Neural progenitor cell (in vitro differentiated cells): Measurements from ENCODE around the gene PADI3. TPM values are rescaled to one million over a fixed set of nuclear protein-coding genes. Genes with fewer than 3 reads are reported as not detected.

ENCODE experiments used
- DNase-seq: peaks from one replicate; pipeline ENCODE4 v3.0.0-alpha.2; 2016; ENCODE audit warnings: low spot score
- H2AFZ ChIP-seq: fragments of 200-600 bp; sonication (generic); replicated peaks from 2 replicates; pipeline ENCODE4 v1.6.1; 2016; ENCODE audit warnings: antibody characterized with exemption
- H3F3A ChIP-seq: fragments of 200-600 bp; sonication (generic); 2 replicates; pipeline ENCODE4 v1.6.1; 2016; ENCODE audit warnings: antibody characterized with exemption, low read depth
- H3K27ac ChIP-seq: fragments of 200-600 bp; sonication (generic); 2 replicates; pipeline ENCODE4 v1.5.1; 2016; ENCODE audit warnings: mild to moderate bottlenecking
- H3K27me3 ChIP-seq: fragments of 200-600 bp; sonication (generic); 2 replicates; pipeline ENCODE4 v1.6.1; 2016; ENCODE audit warnings: mild to moderate bottlenecking, moderate library complexity
- H3K36me3 ChIP-seq: fragments of 200-600 bp; sonication (generic); 2 replicates; pipeline ENCODE4 v1.5.1; 2016
- H3K4me1 ChIP-seq: fragments of 200-600 bp; sonication (generic); 2 replicates; pipeline ENCODE4 v1.6.1; 2016; ENCODE audit warnings: mixed run types
- H3K4me2 ChIP-seq: fragments of 200-600 bp; sonication (generic); 2 replicates; pipeline ENCODE4 v1.6.1; 2016
- H3K4me3 ChIP-seq: fragments of 200-600 bp; sonication (generic); 2 replicates; pipeline ENCODE4 v1.5.1; 2016
- H3K79me2 ChIP-seq: fragments of 200-600 bp; sonication (generic); 2 replicates; pipeline ENCODE4 v1.6.1; 2016; ENCODE audit warnings: low read depth
- H3K9ac ChIP-seq: fragments of 200-600 bp; sonication (generic); 2 replicates; pipeline ENCODE4 v1.6.1; 2016
- H3K9me3 ChIP-seq: fragments of 200-600 bp; sonication (generic); 2 replicates; pipeline ENCODE4 v1.5.1; 2016; ENCODE audit warnings: low read depth
- H4K20me1 ChIP-seq: fragments of 200-600 bp; sonication (generic); 2 replicates; pipeline ENCODE4 v1.6.1; 2016; ENCODE audit warnings: low read depth
- H3K27ac Mint-ChIP-seq: 3 replicates; pipeline ENCODE4 v1.8.0; 2021; ENCODE audit warnings: mixed read lengths
- H3K27me3 Mint-ChIP-seq: 2 replicates; pipeline ENCODE4 v1.8.0; 2022; ENCODE audit warnings: low read depth, mild to moderate bottlenecking, inconsistent platforms, moderate library complexity, mixed read lengths; ENCODE audit not compliant: insufficient read depth
- H3K36me3 Mint-ChIP-seq: 3 replicates; pipeline ENCODE4 v1.8.0; 2021; ENCODE audit warnings: mixed read lengths
- H3K4me1 Mint-ChIP-seq: 3 replicates; pipeline ENCODE4 v1.8.0; 2021; ENCODE audit warnings: mixed read lengths
- H3K4me3 Mint-ChIP-seq: 3 replicates; pipeline ENCODE4 v1.8.0; 2021; ENCODE audit warnings: mild to moderate bottlenecking, moderate library complexity, mixed read lengths
- H3K9me3 Mint-ChIP-seq: 3 replicates; pipeline ENCODE4 v1.8.0; 2020; ENCODE audit warnings: mixed read lengths
- EZH2 ChIP-seq: fragments of 200-600 bp; sonication (generic); IDR thresholded peaks from 2 replicates; pipeline ENCODE4 v1.6.1; 2017; ENCODE audit warnings: antibody characterized with exemption, mild to moderate bottlenecking, moderate library complexity
- EZH2phosphoT487 ChIP-seq: fragments of 200-600 bp; sonication (generic); IDR thresholded peaks from 2 replicates; pipeline ENCODE4 v1.6.1; 2017; ENCODE audit warnings: antibody characterized with exemption
- total RNA-seq: library from RNA; depleted of rRNA; stranded (reverse); fragments of >200 nt; gene quantifications from 2 replicates; pipeline ENCODE4 v1.2.3, GENCODE V29; 2015; ENCODE audit warnings: low replicate concordance
- TF ChIP-seq, protein P1 (sequence below): fragments of 200-600 bp; sonication (generic); IDR thresholded peaks from 2 replicates; pipeline ENCODE4 v1.5.1; 2017; ENCODE audit warnings: antibody characterized with exemption, mild to moderate bottlenecking

PADI3 gene
- total RNA-seq, 1 donor from 2014 or later, result 1.0 TPM

DNA sequence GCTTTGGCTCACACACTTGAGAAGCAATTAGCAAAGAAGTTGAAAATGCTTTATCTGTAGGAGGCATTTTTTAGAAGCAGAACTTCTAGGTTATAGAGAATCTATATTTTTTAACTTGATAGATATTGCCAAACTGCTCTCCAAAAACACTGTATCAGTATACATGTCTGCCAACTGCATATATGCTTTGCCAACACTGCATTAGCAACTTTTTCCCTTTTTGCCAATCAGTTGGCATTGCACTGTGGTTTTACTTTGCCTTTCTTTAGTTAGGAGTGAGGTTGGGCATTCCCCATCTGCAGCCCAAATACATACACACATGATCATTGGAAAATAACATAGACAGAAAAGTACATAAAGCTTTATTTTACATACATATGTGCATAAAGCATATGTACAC lies 15.0 kb downstream of the PADI3 start:
- no peaks in the 10 kb centered on the region for H3K36me3 ChIP-seq
- no peaks in the 10 kb centered on the region for H4K20me1 ChIP-seq
- no peaks in the 10 kb centered on the region for H3K79me2 ChIP-seq
- H3K27ac ChIP-seq, result no peak overlapping the region
- H3K4me1 ChIP-seq, result no peaks in the 10 kb centered on the region
- no peaks in the 10 kb centered on the region for H3K27me3 ChIP-seq
- Mint-ChIP-seq H3K9me3 (no peaks in the 10 kb centered on the region), H3K4me1 (no peaks in the 10 kb centered on the region), H3K27ac (no peak overlapping the region), H3K36me3 (no peaks in the 10 kb centered on the region), H3K4me3 (no peak overlapping the region), H3K27me3 (peaks cover 4% of the 10 kb centered on the region)
- no peak for DNase-seq
- H2AFZ ChIP-seq, result no peak overlapping the region
- no peak overlapping the region for H3K4me2 ChIP-seq
- H3K9ac ChIP-seq, result no peak overlapping the region
- H3K9me3 ChIP-seq, result no peaks in the 10 kb centered on the region
- TF ChIP-seq, protein P1, sequence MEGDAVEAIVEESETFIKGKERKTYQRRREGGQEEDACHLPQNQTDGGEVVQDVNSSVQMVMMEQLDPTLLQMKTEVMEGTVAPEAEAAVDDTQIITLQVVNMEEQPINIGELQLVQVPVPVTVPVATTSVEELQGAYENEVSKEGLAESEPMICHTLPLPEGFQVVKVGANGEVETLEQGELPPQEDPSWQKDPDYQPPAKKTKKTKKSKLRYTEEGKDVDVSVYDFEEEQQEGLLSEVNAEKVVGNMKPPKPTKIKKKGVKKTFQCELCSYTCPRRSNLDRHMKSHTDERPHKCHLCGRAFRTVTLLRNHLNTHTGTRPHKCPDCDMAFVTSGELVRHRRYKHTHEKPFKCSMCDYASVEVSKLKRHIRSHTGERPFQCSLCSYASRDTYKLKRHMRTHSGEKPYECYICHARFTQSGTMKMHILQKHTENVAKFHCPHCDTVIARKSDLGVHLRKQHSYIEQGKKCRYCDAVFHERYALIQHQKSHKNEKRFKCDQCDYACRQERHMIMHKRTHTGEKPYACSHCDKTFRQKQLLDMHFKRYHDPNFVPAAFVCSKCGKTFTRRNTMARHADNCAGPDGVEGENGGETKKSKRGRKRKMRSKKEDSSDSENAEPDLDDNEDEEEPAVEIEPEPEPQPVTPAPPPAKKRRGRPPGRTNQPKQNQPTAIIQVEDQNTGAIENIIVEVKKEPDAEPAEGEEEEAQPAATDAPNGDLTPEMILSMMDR, result no peak
- no peak for TF ChIP-seq EZH2phosphoT487
- no peak for TF ChIP-seq EZH2
- no peaks in the 10 kb centered on the region for H3F3A ChIP-seq
- H3K4me3 ChIP-seq, result no peak overlapping the region

DNA sequence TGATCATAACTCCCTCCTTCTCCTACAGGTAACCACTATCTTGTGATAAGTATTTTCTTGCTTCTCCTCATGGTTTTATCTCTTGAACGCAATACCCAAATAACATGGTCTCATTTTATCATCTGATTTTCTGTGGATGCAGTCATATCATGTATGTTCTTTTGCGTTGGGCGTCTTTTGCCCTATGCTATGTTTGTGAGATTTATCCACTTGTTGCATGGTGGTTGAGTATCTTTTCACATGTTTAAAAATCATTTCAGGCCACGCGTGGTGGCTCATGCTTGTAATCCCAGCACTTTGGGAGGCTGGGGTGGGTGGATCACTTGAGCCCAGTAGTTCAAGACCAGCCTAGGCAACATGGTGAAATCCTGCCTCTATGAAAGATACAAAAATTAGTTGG lies 15.6 kb downstream of the PADI3 start:
- Mint-ChIP-seq H3K4me3 (no peak overlapping the region), H3K27me3 (peaks cover 4% of the 10 kb centered on the region), H3K4me1 (no peaks in the 10 kb centered on the region), H3K36me3 (no peaks in the 10 kb centered on the region), H3K9me3 (no peaks in the 10 kb centered on the region), H3K27ac (no peak overlapping the region)
- H3K4me2 ChIP-seq, result no peak overlapping the region
- no peak overlapping the region for H3K27ac ChIP-seq
- no peaks in the 10 kb centered on the region for H3K36me3 ChIP-seq
- TF ChIP-seq EZH2phosphoT487, result no peak
- H3F3A ChIP-seq, result no peaks in the 10 kb centered on the region
- H3K27me3 ChIP-seq, result no peaks in the 10 kb centered on the region
- H3K4me3 ChIP-seq, result no peak overlapping the region
- H3K79me2 ChIP-seq, result no peaks in the 10 kb centered on the region
- H3K9ac ChIP-seq, result no peak overlapping the region
- no peaks in the 10 kb centered on the region for H4K20me1 ChIP-seq
- no peaks in the 10 kb centered on the region for H3K4me1 ChIP-seq
- H3K9me3 ChIP-seq, result no peaks in the 10 kb centered on the region
- no peak overlapping the region for H2AFZ ChIP-seq
- no peak for DNase-seq

- no peaks in the 10 kb centered on the region for H3K4me1 ChIP-seq
- H3K36me3 ChIP-seq, result no peaks in the 10 kb centered on the region
- no peaks in the 10 kb centered on the region for H3K36me3 Mint-ChIP-seq
- H3K9me3 ChIP-seq, result no peaks in the 10 kb centered on the region
- peak overlapping the region; percentile 31 for H2AFZ ChIP-seq
- H4K20me1 ChIP-seq, result no peaks in the 10 kb centered on the region
- H3K27me3 Mint-ChIP-seq, result peaks cover 4% of the 10 kb centered on the region
- H3K9ac ChIP-seq, result no peak overlapping the region
- H3K27ac ChIP-seq, result no peak overlapping the region
- H3F3A ChIP-seq, result no peaks in the 10 kb centered on the region
- H3K4me2 ChIP-seq, result no peak overlapping the region
- peak; percentile 48 for DNase-seq
- H3K4me3 Mint-ChIP-seq, result no peak overlapping the region
- TF ChIP-seq EZH2 (no peak), EZH2phosphoT487 (no peak)
- TF ChIP-seq, protein P1, result peak; percentile 24
- H3K4me3 ChIP-seq, result no peak overlapping the region
- no peaks in the 10 kb centered on the region for H3K9me3 Mint-ChIP-seq
- no peaks in the 10 kb centered on the region for H3K4me1 Mint-ChIP-seq
- no peaks in the 10 kb centered on the region for H3K27me3 ChIP-seq
- no peaks in the 10 kb centered on the region for H3K79me2 ChIP-seq
- no peak overlapping the region for H3K27ac Mint-ChIP-seq
Observed at GRCh38 chr1:17265162-17265561, 16.3 kb downstream of the PADI3 start.

DNA sequence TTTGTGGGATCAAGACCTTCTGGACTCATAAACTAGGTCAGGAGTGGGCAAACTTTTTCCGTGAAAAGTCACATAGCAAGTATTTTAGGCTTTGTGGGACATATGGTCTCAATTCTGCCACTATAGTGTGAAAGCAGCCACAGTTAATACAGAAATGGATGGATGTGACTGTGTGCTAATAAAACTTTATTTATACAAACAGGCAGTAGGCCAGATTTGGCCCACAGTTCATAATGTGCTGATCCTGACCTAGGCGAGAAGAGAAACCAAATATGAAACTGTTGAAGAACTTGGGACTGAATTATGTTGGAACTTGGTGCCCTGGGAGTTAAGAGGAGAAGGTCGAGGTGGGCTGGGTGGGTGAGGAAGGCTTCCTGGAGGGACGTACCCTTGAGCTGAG lies 17.1 kb downstream of the PADI3 start:
- no peaks in the 10 kb centered on the region for H3K36me3 Mint-ChIP-seq
- Histone ChIP-seq H3K4me3 (no peak overlapping the region), H2AFZ (no peak overlapping the region), H3F3A (no peaks in the 10 kb centered on the region), H3K79me2 (no peaks in the 10 kb centered on the region), H3K27me3 (no peaks in the 10 kb centered on the region), H3K27ac (no peak overlapping the region), H3K4me2 (no peak overlapping the region), H3K9me3 (no peaks in the 10 kb centered on the region), H4K20me1 (no peaks in the 10 kb centered on the region), H3K36me3 (no peaks in the 10 kb centered on the region), H3K9ac (no peak overlapping the region), H3K4me1 (no peaks in the 10 kb centered on the region)
- no peak overlapping the region for H3K4me3 Mint-ChIP-seq
- TF ChIP-seq, protein P1, result no peak
- H3K9me3 Mint-ChIP-seq, result no peaks in the 10 kb centered on the region
- peaks cover 4% of the 10 kb centered on the region for H3K27me3 Mint-ChIP-seq
- no peak overlapping the region for H3K27ac Mint-ChIP-seq
- no peaks in the 10 kb centered on the region for H3K4me1 Mint-ChIP-seq
- DNase-seq, result no peak
